NCI-H1436 treated with DMSO at 0.1 percent for 48 hours (cell line): ENCODE data around the gene CFAP221.

Source experiments
- DNase-seq: peaks from one replicate; lab custom pipeline; 2025; lab: John Stamatoyannopoulos, UW

The CFAP221 gene

GRCh38 chr2:119699016-119699606, 154.9 kb downstream of the CFAP221 start:
- no peak for DNase-seq

- no peak for DNase-seq
These were observed 156.6 kb downstream of the CFAP221 start for GRCh38 chr2:119700866-119701265.

- DNase-seq = no peak
These were observed 157.1 kb downstream of the CFAP221 start for GRCh38 chr2:119701352-119701751.

GRCh38 chr2:119702203-119702917, 158.1 kb downstream of the CFAP221 start:
- DNase-seq = no peak

GRCh38 chr2:119702918-119703401, 158.7 kb downstream of the CFAP221 start:
- DNase-seq = no peak

- DNase-seq = no peak
These were observed 159.3 kb downstream of the CFAP221 start for GRCh38 chr2:119703526-119703925.

GRCh38 chr2:119704670-119705120, 160.4 kb downstream of the CFAP221 start:
- DNase-seq = no peak

GRCh38 chr2:119706221-119706620, 162.0 kb downstream of the CFAP221 start:
- DNase-seq = no peak
